HepG2 (cell line): Measurements from ENCODE around the gene PPP1R13B. TPM values are rescaled to one million over a fixed set of nuclear protein-coding genes. Genes with fewer than 3 reads are reported as not detected.

Source experiments
- ATAC-seq: fragments of 200-7000 bp; cut with Tn5 transposase; 3 replicates; pipeline ENCODE4 v1.9.1; 2020; ENCODE audit warnings: mild to moderate bottlenecking, moderate library complexity
- BruUV-seq: library from RNA; stranded (reverse); fragments of 400-500 nt; replicated peaks from 2 replicates; lab custom pipeline; 2021; lab: Mats Ljungman, UMichigan
- CTCF ChIA-PET: fragments of 300-600 bp; formaldehyde crosslinking; extraction: SDS; loops from one replicate; lab custom pipeline; 2021; ENCODE audit warnings: low total read pairs, inconsistent platforms, low intra/inter-chr PET ratio; lab: Yijun Ruan, JAX
- POLR2A ChIA-PET: fragments of 350-600 bp; sonication (Branson Sonifier 250); formaldehyde crosslinking; loops from one replicate; lab custom pipeline; 2020; ENCODE audit warnings: antibody characterized with exemption, inconsistent platforms; lab: Yijun Ruan, JAX
- DNase-seq: peaks from one replicate; pipeline ENCODE4 v3.0.0-alpha.2; 2015; ENCODE audit warnings: low spot score
- FAIRE-seq: peaks from 3 replicates; lab custom pipeline; 2011; peaks lifted over from hg19 to GRCh38; lab: Jason Lieb, UNC
- H2AFZ ChIP-seq: one replicate; pipeline ENCODE4 v1.6.1; 2011; ENCODE audit warnings: low read length, inconsistent platforms
- H3K27ac ChIP-seq: fragments of 300-600 bp; 3 replicates; pipeline ENCODE4 v1.8.0; 2011; ENCODE audit warnings: mixed run types, mild to moderate bottlenecking, mixed read lengths, low read length, inconsistent platforms; ENCODE audit not compliant: insufficient read depth; ENCODE audit errors: extremely low read length
- H3K27me3 ChIP-seq, 2 experiments: fragments of 200-600 bp in 1 of 2; 2 replicates in 1 of 2; 3 replicates in 1 of 2; pipeline versions ENCODE4 v1.6.0 to v1.8.0; 2011; ENCODE audit warnings: low read length in 2 of 2, mild to moderate bottlenecking in 2 of 2, moderate library complexity in 2 of 2, inconsistent platforms in 1 of 2; ENCODE audit not compliant: insufficient read depth in 2 of 2, control insufficient read depth in 1 of 2
- H3K36me3 ChIP-seq, 2 experiments: fragments of 200-600 bp in 1 of 2; replicated peaks in 1 of 2; 2 replicates in 1 of 2; 3 replicates in 1 of 2; pipeline versions ENCODE4 v1.5.1 to v1.8.0; 2011; ENCODE audit warnings: low read length in 2 of 2, inconsistent platforms in 1 of 2; ENCODE audit not compliant: insufficient read depth in 2 of 2, control insufficient read depth in 1 of 2
- H3K4me1 ChIP-seq: 2 replicates; pipeline ENCODE4 v1.5.1; 2012; ENCODE audit warnings: low read length, inconsistent platforms; ENCODE audit not compliant: insufficient read depth
- H3K4me2 ChIP-seq: 2 replicates; pipeline ENCODE4 v1.6.0; 2011; ENCODE audit warnings: low read depth, low read length, inconsistent platforms
- H3K4me3 ChIP-seq, 3 experiments: fragments of 200-600 bp in 1 of 3; sonication (generic), shearing (Covaris generic) in 1 of 3; replicated peaks in 1 of 3; 2 replicates each; pipeline ENCODE4 v1.5.1; 2011 to 2016; ENCODE audit warnings: low read length in 3 of 3, inconsistent platforms in 2 of 3, low read depth in 2 of 3, mild to moderate bottlenecking in 2 of 3, control low read depth in 1 of 3, mixed read lengths in 1 of 3; ENCODE audit not compliant: insufficient read depth in 1 of 3
- H3K79me2 ChIP-seq: one replicate; pipeline ENCODE4 v1.6.1; 2011; ENCODE audit warnings: low read length, inconsistent platforms; ENCODE audit not compliant: insufficient read depth
- H3K9ac ChIP-seq: 2 replicates; pipeline ENCODE4 v1.6.0; 2011; ENCODE audit warnings: mild to moderate bottlenecking, low read depth, low read length, inconsistent platforms; ENCODE audit not compliant: insufficient read depth
- H3K9me3 ChIP-seq: 2 replicates; pipeline ENCODE4 v1.5.1; 2012; ENCODE audit warnings: mild to moderate bottlenecking, low read length
- H4K20me1 ChIP-seq: 2 replicates; pipeline ENCODE4 v1.6.0; 2011; ENCODE audit warnings: inconsistent platforms, mild to moderate bottlenecking, low read length, moderate library complexity; ENCODE audit not compliant: insufficient read depth
- ASH2L ChIP-seq: fragments of 300-600, 200-600 bp; sonication (generic); IDR thresholded peaks from 2 replicates; pipeline ENCODE4 v1.7.0; 2017; ENCODE audit warnings: low read depth, mild to moderate bottlenecking, moderate library complexity, mixed read lengths, low read length; ENCODE audit not compliant: insufficient read length
- ATF3 ChIP-seq: sonication (generic); formaldehyde crosslinking; IDR thresholded peaks from 2 replicates; pipeline ENCODE4 v1.4.0; 2020; ENCODE audit warnings: missing genetic modification reagents
- CENPX ChIP-seq: sonication (generic); formaldehyde crosslinking; IDR thresholded peaks from 2 replicates; pipeline ENCODE4 v1.9.0; 2021; ENCODE audit warnings: mild to moderate bottlenecking, missing genetic modification reagents, moderate library complexity
- CERS6 ChIP-seq: sonication (generic); formaldehyde crosslinking; IDR thresholded peaks from 2 replicates; pipeline ENCODE4 v1.5.0; 2020; ENCODE audit warnings: missing genetic modification reagents
- NAIF1 ChIP-seq: sonication (generic); formaldehyde crosslinking; IDR thresholded peaks from 2 replicates; pipeline ENCODE4 v1.5.0; 2020; ENCODE audit warnings: mild to moderate bottlenecking, missing genetic modification reagents, borderline replicate concordance
- NCOA5 ChIP-seq: sonication (generic); formaldehyde crosslinking; IDR thresholded peaks from 2 replicates; pipeline ENCODE4 v1.4.0; 2020; ENCODE audit warnings: missing genetic modification reagents
- STAT5B ChIP-seq: sonication (generic); formaldehyde crosslinking; IDR thresholded peaks from 2 replicates; pipeline ENCODE4 v1.4.0; 2020; ENCODE audit warnings: missing genetic modification reagents
- ZFY ChIP-seq: sonication (generic); formaldehyde crosslinking; IDR thresholded peaks from 2 replicates; pipeline ENCODE4 v1.4.0; 2020; ENCODE audit warnings: missing genetic modification reagents
- ZNF160 ChIP-seq: sonication (generic); formaldehyde crosslinking; IDR thresholded peaks from 2 replicates; pipeline ENCODE4 v1.8.0; 2022; ENCODE audit warnings: mild to moderate bottlenecking, inconsistent platforms, missing genetic modification reagents
- ZNF3 ChIP-seq: IDR thresholded peaks from 2 replicates; pipeline ENCODE4 v1.7.0; 2017; ENCODE audit warnings: inconsistent platforms
- ZNF335 ChIP-seq: sonication (generic); formaldehyde crosslinking; IDR thresholded peaks from 2 replicates; pipeline ENCODE4 v1.4.0; 2020; ENCODE audit warnings: missing genetic modification reagents
- ZNF563 ChIP-seq: sonication (generic); formaldehyde crosslinking; IDR thresholded peaks from 2 replicates; pipeline ENCODE4 v1.8.0; 2022; ENCODE audit warnings: mild to moderate bottlenecking, moderate library complexity, missing genetic modification reagents
- ZNF629 ChIP-seq: sonication (generic); formaldehyde crosslinking; conservative IDR thresholded peaks from 2 replicates; pipeline ENCODE4 v1.5.0; 2020; ENCODE audit warnings: missing genetic modification reagents
- ZNF703 ChIP-seq: sonication (generic); formaldehyde crosslinking; IDR thresholded peaks from 2 replicates; pipeline ENCODE4 v1.5.1; 2020; ENCODE audit warnings: missing genetic modification reagents, mild to moderate bottlenecking, moderate library complexity, borderline replicate concordance
- WGBS: methylation state at CpG from one replicate; pipeline ENCODE4 v1.1.6; 2017; ENCODE audit warnings: low lambda C conversion rate; 5-methylcytosine and 5-hydroxymethylcytosine counted together
- in situ Hi-C: cut with HindIII; loops from 2 replicates; pipeline ENCODE4 v1.10.0; 2017; ENCODE audit warnings: low pct_unique_long_range_greater_than_20kb; ENCODE audit not compliant: extremely low pct_ligation_motif_present
- intact Hi-C: fragments of 100-400 bp; cut with micrococcal nuclease; formaldehyde crosslinking; loops from one replicate; pipeline ENCODE4 v1.10.0; 2022; ENCODE audit not compliant: unreplicated experiment
- polyA plus RNA-seq, 8 experiments: library from polyadenylated mRNA; depleted of rRNA in 3 of 8; stranded (reverse) in 7 of 8; unstranded in 1 of 8; fragments of >200 nt; fragmentation: Illumina TruSeq in 4 of 8; extraction: Trizol in 4 of 8; gene quantifications; 2 replicates each; pipeline versions ENCODE4 v1.2.1 to v1.2.3, GENCODE V29; 2011 to 2016; ENCODE audit warnings: low read depth in 4 of 8, missing spikeins in 1 of 8, mixed read lengths in 1 of 8; ENCODE audit not compliant: insufficient read depth in 1 of 8
- total RNA-seq, 5 experiments: library from RNA; depleted of rRNA; stranded (reverse); fragments of >200 nt; fragmentation: Illumina TruSeq; extraction: Trizol; gene quantifications; 2 replicates each; pipeline ENCODE4 v1.2.3, GENCODE V29; 2016; ENCODE audit warnings: low read depth in 1 of 5

The PPP1R13B gene
- total and polyA plus RNA-seq, 2 of the 13 experiments (the other 11 are each of a cell fraction or from before 2014, with no cell fraction given): 4.6 to 9.4 TPM

GRCh38 chr14:103811189-103811588 is 36.2 kb downstream of the PPP1R13B start:
- intact Hi-C loops: no loop called here
- Histone ChIP-seq H3K79me2 (peaks cover 9% of the 10 kb centered on the region), H3K9me3 (no peaks in the 10 kb centered on the region), H3K4me1 (no peaks in the 10 kb centered on the region), H3K9ac (no peak overlapping the region), H3K27ac (no peak overlapping the region), H2AFZ (no peak overlapping the region), H3K4me3 (no peak overlapping the region), H3K36me3 (no peaks in the 10 kb centered on the region), H3K27me3 (no peaks in the 10 kb centered on the region), H4K20me1 (no peaks in the 10 kb centered on the region), H3K4me2 (no peak overlapping the region)
- ATAC-seq (no peak), FAIRE-seq (no peak), DNase-seq (no peak)
- TF ChIP-seq ZNF160 (CRISPR knock-in tag) (no peak), NAIF1 (CRISPR knock-in tag) (no peak), ZNF629 (CRISPR knock-in tag) (no peak), ZNF3 (no peak), NCOA5 (no peak), STAT5B (CRISPR knock-in tag) (no peak), ZNF335 (no peak), ATF3 (CRISPR knock-in tag) (no peak), ZNF563 (no peak), ASH2L (no peak), CENPX (CRISPR knock-in tag) (no peak), ZFY (no peak), ZNF703 (no peak), CERS6 (CRISPR knock-in tag) (no peak)
- ChIA-PET POLR2A (no interaction called here), CTCF (no interaction called here)
- WGBS: 96% methylated on average over 2 of the region's 2 CpGs
- no TSS peak for BruUV-seq
- in situ Hi-C loops: no loop called here
